ENCODE measurements around the gene SPRN. TPM values are rescaled to one million over a fixed set of nuclear protein-coding genes. Genes with fewer than 3 reads are reported as not detected.

Gene SPRN
- total RNA-seq, 2 experiments from 2014 or later: not detected

GRCh38 chr10:133458710-133459453 is 34.5 kb upstream of the SPRN start:
- CTCF ChIA-PET: no interaction called here
- Mint-ChIP-seq H3K27me3 (no peaks in the 10 kb centered on the region), H3K4me1 (ENCODE audit: low read depth) (no peaks in the 10 kb centered on the region), H3K27ac (no peak overlapping the region), H3K9me3 (no peaks in the 10 kb centered on the region), H3K4me3 (no peak overlapping the region), H3K36me3 (ENCODE audit: low read depth) (no peaks in the 10 kb centered on the region)
- TF ChIP-seq, protein P1, sequence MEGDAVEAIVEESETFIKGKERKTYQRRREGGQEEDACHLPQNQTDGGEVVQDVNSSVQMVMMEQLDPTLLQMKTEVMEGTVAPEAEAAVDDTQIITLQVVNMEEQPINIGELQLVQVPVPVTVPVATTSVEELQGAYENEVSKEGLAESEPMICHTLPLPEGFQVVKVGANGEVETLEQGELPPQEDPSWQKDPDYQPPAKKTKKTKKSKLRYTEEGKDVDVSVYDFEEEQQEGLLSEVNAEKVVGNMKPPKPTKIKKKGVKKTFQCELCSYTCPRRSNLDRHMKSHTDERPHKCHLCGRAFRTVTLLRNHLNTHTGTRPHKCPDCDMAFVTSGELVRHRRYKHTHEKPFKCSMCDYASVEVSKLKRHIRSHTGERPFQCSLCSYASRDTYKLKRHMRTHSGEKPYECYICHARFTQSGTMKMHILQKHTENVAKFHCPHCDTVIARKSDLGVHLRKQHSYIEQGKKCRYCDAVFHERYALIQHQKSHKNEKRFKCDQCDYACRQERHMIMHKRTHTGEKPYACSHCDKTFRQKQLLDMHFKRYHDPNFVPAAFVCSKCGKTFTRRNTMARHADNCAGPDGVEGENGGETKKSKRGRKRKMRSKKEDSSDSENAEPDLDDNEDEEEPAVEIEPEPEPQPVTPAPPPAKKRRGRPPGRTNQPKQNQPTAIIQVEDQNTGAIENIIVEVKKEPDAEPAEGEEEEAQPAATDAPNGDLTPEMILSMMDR (IDR thresholded peaks at IDR 0.05): no peak
- DNase-seq (no peak), ATAC-seq (no peak)
- intact Hi-C loops (cut with micrococcal nuclease): no loop called here
- POLR2A ChIA-PET: no interaction called here

DNA sequence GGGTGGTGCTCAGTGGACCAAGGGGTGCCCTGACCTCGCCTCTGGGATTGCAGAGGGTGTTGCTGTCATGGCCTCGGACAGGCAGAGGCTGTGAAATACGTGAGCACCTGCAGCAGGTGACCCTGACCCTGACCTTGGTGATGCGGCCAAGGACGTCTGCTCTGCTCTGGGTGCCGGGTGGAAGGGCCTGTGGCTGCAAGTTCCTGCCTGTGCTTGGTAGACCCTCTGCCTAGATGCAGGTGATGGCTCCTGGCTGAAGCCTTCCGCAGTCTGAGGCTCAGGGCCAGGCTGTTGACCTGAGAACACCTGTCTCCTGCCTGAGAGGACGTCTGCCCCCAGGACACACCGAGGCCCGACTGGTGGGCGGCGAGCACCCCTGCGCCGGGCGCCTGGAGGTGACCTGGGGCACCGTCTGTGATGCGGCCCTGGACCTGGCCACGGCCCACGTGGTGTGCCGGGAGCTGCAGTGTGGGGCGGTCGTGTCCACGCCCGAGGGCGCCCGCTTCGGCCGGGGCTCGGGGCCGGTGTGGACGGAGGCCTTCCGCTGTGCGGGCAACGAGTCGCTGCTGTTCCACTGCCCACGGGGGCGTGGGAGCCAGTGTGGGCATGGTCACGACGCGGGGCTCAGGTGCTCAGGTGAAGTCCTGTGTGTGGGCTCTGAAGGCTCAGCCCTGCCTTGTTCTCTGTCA is 33.7 kb upstream of the SPRN start:
- ChIA-PET CTCF (interaction anchor here (1.8 kb wide), 1 partner anchor 20 kb away, joined by 9 read pairs; no protein-coding TSS in a partner anchor), POLR2A (no interaction called here)
- intact Hi-C loops (cut with micrococcal nuclease): no loop called here
- Mint-ChIP-seq H3K9me3 (no peaks in the 10 kb centered on the region), H3K36me3 (ENCODE audit: low read depth) (no peaks in the 10 kb centered on the region), H3K4me3 (no peak overlapping the region), H3K27me3 (no peaks in the 10 kb centered on the region), H3K4me1 (ENCODE audit: low read depth) (no peaks in the 10 kb centered on the region), H3K27ac (no peak overlapping the region)
- DNase-seq (no peak), ATAC-seq (no peak)
- TF ChIP-seq, protein P1 (IDR thresholded peaks at IDR 0.05): no peak

- no peak overlapping the region for H3K27ac Mint-ChIP-seq
- H3K36me3 Mint-ChIP-seq (ENCODE audit: low read depth): no peaks in the 10 kb centered on the region
- no peak for ATAC-seq
- CTCF ChIA-PET: interaction anchor here (1.8 kb wide), 1 partner anchor 19 kb away, joined by 9 read pairs; no protein-coding TSS in a partner anchor
- POLR2A ChIA-PET: no interaction called here
- no peak overlapping the region for H3K4me3 Mint-ChIP-seq
- TF ChIP-seq, protein P1 (IDR thresholded peaks at IDR 0.05): no peak
- intact Hi-C loops (cut with micrococcal nuclease): no loop called here
- no peaks in the 10 kb centered on the region for H3K9me3 Mint-ChIP-seq
- no peak for DNase-seq
- H3K4me1 Mint-ChIP-seq (ENCODE audit: low read depth): no peaks in the 10 kb centered on the region
- H3K27me3 Mint-ChIP-seq: no peaks in the 10 kb centered on the region
These were observed 32.8 kb upstream of the SPRN start for GRCh38 chr10:133457100-133457841.

DNA sequence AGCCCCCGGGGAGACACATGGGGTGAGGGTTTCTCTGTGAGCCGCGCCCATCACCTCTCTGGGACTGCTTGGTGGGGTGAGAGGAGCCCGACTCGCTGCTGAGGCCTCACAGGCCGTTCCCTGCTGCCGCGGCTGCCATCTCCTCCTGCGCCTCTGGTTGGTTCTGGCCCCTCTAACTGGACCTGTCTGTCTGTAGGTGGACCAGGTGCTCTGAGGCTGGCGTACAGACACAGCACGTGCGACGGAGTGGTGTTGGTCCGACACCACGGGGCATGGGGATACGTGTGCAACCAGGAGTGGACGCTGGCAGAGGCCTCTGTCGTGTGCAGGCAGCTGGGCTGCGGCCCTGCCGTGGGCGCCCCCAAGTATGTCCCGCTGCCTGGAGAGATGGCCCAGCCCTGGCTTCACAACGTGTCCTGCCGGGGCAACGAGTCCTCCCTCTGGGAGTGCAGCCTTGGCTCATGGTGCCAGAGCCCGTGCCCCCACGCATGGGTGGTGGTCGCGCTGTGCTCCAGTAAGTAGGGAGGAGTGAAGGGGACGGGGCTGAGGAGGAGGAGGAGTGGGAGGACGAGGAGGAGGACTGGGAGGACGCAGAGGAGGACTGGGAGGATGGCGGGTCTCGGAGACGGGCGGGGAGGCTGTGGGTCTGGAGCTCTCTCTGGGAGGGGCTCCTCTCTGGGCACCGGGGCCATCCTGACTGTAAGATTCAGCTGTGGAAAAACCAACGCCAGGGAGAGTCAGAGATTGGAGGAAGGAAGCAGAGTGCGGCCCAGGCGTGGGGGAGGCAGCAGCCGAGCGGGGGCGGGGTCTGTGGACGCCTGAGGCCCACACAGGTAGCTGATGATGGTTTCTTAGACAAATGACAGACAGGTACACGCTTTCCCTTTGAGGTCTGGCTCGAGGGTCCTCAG is 31.9 kb upstream of the SPRN start:
- CTCF ChIA-PET: interaction anchor here (1.8 kb wide), 1 partner anchor 18 kb away, joined by 9 read pairs; no protein-coding TSS in a partner anchor
- Mint-ChIP-seq H3K4me1 (ENCODE audit: low read depth) (no peaks in the 10 kb centered on the region), H3K4me3 (no peak overlapping the region), H3K27me3 (no peaks in the 10 kb centered on the region), H3K36me3 (ENCODE audit: low read depth) (no peaks in the 10 kb centered on the region), H3K27ac (no peak overlapping the region), H3K9me3 (no peaks in the 10 kb centered on the region)
- POLR2A ChIA-PET: no interaction called here
- intact Hi-C loops (cut with micrococcal nuclease): no loop called here
- ATAC-seq (no peak), DNase-seq (no peak)
- TF ChIP-seq, protein P1 (IDR thresholded peaks at IDR 0.05): no peak
